Measurements from ENCODE around the gene PRKAR2B.

PRKAR2B gene

DNA sequence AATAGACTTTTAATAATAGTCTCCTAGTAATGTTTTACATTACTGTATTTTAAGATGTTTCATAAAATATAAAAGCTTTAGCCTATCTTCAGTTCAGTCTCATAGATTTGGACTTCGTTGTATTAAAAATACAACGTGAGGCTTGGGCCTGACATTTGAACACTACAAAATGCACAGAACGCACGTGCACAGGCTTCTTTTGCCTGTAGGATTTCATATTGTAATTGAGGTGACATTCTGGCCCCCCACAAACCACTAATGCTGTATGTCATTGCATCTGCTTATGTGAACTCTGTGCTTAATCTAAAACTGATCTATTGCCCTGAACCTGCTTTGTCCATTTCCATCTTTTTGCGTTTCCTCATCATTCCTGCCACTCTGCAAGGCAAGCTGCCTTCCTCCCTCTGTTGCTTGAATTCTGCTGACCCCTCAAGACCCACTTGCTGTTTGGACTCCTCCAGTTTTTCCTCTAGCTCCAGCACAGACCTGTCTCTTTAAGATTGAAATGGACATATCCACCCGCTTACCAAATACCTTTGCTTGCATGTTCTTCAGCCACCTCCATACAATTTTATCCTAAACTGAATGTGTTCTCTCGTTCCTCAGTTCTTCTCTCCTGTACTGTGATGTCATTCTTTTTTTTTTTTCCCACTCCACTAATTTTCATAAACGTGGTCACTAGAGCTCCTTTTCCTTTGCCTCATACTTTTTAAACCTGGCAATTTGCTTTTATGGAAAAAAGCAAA lies 12.4 kb downstream of the PRKAR2B start:
- Histone ChIP-seq H3K4me3 (ENCODE audit: low read length) (no peak overlapping the region), H3K36me3 (replicated peaks; ENCODE audit: low read depth, low read length) (no peaks in the 10 kb centered on the region), H3K27ac (ENCODE audit: low read length) (no peak overlapping the region), H2AFZ (ENCODE audit: low read depth, low read length) (no peak overlapping the region), H3K9me3 (ENCODE audit: insufficient read depth, low read length) (no peaks in the 10 kb centered on the region), H3K4me1 (ENCODE audit: low read length) (peaks cover 12% of the 10 kb centered on the region), H4K20me1 (ENCODE audit: insufficient read depth, low read length) (no peaks in the 10 kb centered on the region), H3K4me2 (ENCODE audit: low read length) (no peak overlapping the region), H3K79me2 (ENCODE audit: low read length) (peaks cover 14% of the 10 kb centered on the region), H3K27me3 (ENCODE audit: low read depth, low read length) (no peaks in the 10 kb centered on the region), H3K9ac (ENCODE audit: low read length) (no peak overlapping the region)
- no peak for TF ChIP-seq EZH2phosphoT487 (IDR thresholded peaks at IDR 0.05; ENCODE audit: low read depth)
- TF ChIP-seq, protein P1, sequence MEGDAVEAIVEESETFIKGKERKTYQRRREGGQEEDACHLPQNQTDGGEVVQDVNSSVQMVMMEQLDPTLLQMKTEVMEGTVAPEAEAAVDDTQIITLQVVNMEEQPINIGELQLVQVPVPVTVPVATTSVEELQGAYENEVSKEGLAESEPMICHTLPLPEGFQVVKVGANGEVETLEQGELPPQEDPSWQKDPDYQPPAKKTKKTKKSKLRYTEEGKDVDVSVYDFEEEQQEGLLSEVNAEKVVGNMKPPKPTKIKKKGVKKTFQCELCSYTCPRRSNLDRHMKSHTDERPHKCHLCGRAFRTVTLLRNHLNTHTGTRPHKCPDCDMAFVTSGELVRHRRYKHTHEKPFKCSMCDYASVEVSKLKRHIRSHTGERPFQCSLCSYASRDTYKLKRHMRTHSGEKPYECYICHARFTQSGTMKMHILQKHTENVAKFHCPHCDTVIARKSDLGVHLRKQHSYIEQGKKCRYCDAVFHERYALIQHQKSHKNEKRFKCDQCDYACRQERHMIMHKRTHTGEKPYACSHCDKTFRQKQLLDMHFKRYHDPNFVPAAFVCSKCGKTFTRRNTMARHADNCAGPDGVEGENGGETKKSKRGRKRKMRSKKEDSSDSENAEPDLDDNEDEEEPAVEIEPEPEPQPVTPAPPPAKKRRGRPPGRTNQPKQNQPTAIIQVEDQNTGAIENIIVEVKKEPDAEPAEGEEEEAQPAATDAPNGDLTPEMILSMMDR (IDR thresholded peaks at IDR 0.05; ENCODE audit: low read depth, low read length) = no peak

DNA sequence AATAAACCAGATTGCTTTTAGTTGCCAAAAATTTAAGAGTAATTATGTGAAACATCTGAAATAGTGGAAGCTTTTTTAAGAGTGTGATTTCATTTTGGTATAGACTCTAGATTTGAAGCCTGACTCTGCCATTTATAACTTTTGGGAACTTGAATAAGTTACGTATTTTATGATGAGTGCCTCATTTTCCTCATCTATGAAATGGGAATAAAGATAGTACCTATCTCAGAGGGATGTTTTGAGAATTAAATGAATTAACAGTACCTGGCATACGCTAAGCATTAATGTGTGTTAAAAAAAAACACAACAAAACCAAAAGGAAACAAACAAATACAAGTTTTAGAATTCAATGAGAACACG lies 12.9 kb downstream of the PRKAR2B start:
- no peak overlapping the region for H3K4me2 ChIP-seq (ENCODE audit: low read length)
- H2AFZ ChIP-seq (ENCODE audit: low read depth, low read length) = no peak overlapping the region
- peaks cover 12% of the 10 kb centered on the region for H3K4me1 ChIP-seq (ENCODE audit: low read length)
- H3K9me3 ChIP-seq (ENCODE audit: insufficient read depth, low read length) = no peaks in the 10 kb centered on the region
- H3K27ac ChIP-seq (ENCODE audit: low read length) = no peak overlapping the region
- H3K4me3 ChIP-seq (ENCODE audit: low read length) = no peak overlapping the region
- peaks cover 12% of the 10 kb centered on the region for H3K79me2 ChIP-seq (ENCODE audit: low read length)
- no peaks in the 10 kb centered on the region for H3K27me3 ChIP-seq (ENCODE audit: low read depth, low read length)
- no peaks in the 10 kb centered on the region for H4K20me1 ChIP-seq (ENCODE audit: insufficient read depth, low read length)
- no peaks in the 10 kb centered on the region for H3K36me3 ChIP-seq (replicated peaks; ENCODE audit: low read depth, low read length)
- H3K9ac ChIP-seq (ENCODE audit: low read length) = no peak overlapping the region
- TF ChIP-seq, protein P1 (IDR thresholded peaks at IDR 0.05; ENCODE audit: low read depth, low read length) = no peak
- no peak for TF ChIP-seq EZH2phosphoT487 (IDR thresholded peaks at IDR 0.05; ENCODE audit: low read depth)

DNA sequence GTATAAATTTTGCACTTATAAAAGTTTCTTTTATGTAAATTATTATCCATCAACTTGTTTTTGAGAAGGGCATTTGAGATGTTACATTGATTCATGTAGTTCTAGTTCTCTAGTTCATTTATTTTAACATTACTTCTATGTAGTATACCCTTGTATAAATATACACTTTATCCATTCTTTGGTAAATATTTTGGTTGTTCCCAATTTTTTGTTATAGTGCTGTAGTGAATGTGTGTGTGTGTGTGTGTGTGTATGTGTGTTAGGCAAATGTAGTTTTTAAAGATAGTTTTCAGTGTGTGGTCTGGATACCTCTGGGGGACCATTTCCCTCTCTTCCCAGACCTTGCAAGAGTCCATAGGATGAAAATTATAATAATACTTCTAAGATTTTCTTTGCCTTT lies 15.0 kb downstream of the PRKAR2B start:
- H4K20me1 ChIP-seq (ENCODE audit: insufficient read depth, low read length) = no peaks in the 10 kb centered on the region
- H3K79me2 ChIP-seq (ENCODE audit: low read length) = peaks cover 11% of the 10 kb centered on the region
- H3K36me3 ChIP-seq (replicated peaks; ENCODE audit: low read depth, low read length) = no peaks in the 10 kb centered on the region
- H2AFZ ChIP-seq (ENCODE audit: low read depth, low read length) = no peak overlapping the region
- H3K27ac ChIP-seq (ENCODE audit: low read length) = no peak overlapping the region
- no peak overlapping the region for H3K9ac ChIP-seq (ENCODE audit: low read length)
- H3K4me1 ChIP-seq (ENCODE audit: low read length) = peaks cover 9% of the 10 kb centered on the region
- H3K27me3 ChIP-seq (ENCODE audit: low read depth, low read length) = no peaks in the 10 kb centered on the region
- H3K4me2 ChIP-seq (ENCODE audit: low read length) = no peak overlapping the region
- TF ChIP-seq EZH2phosphoT487 (IDR thresholded peaks at IDR 0.05; ENCODE audit: low read depth) = no peak
- TF ChIP-seq, protein P1 (IDR thresholded peaks at IDR 0.05; ENCODE audit: low read depth, low read length) = no peak
- no peak overlapping the region for H3K4me3 ChIP-seq (ENCODE audit: low read length)
- no peaks in the 10 kb centered on the region for H3K9me3 ChIP-seq (ENCODE audit: insufficient read depth, low read length)

DNA sequence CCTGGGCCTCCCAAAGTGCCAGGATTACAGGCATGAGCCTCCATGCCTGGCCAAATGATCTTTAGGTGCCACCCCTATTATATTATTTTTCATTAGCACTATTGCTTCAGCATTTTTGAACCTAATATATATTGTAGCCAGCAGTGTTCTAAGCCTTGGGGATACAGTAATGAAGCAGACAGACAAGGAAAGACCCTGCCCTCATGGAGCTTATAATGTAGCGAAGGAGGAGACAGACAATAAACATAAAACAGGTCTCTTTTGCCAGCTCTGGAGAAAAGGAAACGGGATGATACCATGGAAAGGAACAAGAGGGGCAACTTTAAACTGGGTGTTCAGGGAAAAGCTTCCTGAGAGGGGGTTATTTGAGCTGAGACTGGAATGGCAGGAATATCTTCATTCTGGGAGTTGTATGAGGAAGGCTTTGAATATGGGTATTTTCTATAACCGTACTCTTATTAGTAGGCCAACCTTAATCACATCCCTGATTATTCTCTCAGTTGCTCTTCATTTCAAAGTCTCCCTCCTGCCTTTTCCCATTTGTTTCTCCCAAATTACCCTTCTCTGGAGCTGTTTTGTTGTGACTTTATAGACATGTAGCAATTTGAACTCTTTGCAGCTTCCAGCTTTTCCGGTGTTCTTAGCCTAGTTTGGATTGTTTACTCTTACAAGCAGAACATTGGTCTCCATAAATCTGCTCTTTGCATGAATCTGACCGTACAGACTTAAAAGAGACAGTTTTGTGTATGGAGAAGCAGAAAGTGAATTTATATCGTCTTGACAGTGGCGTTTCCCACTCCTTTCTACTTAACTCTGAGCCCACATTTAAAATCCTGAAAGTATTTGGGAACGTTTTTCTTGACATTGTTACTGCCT lies 19.0 kb downstream of the PRKAR2B start:
- Histone ChIP-seq H3K79me2 (ENCODE audit: low read length) (peaks cover 6% of the 10 kb centered on the region), H4K20me1 (ENCODE audit: insufficient read depth, low read length) (no peaks in the 10 kb centered on the region), H3K36me3 (replicated peaks; ENCODE audit: low read depth, low read length) (no peaks in the 10 kb centered on the region), H3K9ac (ENCODE audit: low read length) (no peak overlapping the region), H3K27me3 (ENCODE audit: low read depth, low read length) (no peaks in the 10 kb centered on the region), H3K4me3 (ENCODE audit: low read length) (no peak overlapping the region), H3K9me3 (ENCODE audit: insufficient read depth, low read length) (no peaks in the 10 kb centered on the region), H3K27ac (ENCODE audit: low read length) (no peak overlapping the region), H3K4me1 (ENCODE audit: low read length) (peaks cover 26% of the 10 kb centered on the region), H2AFZ (ENCODE audit: low read depth, low read length) (no peak overlapping the region), H3K4me2 (ENCODE audit: low read length) (peak overlapping the region; percentile 20)
- TF ChIP-seq, protein P1 (IDR thresholded peaks at IDR 0.05; ENCODE audit: low read depth, low read length) = no peak
- TF ChIP-seq EZH2phosphoT487 (IDR thresholded peaks at IDR 0.05; ENCODE audit: low read depth) = no peak

Data from OCI-LY3 (cell line).